Hematopoietic multipotent progenitor cell (in vitro differentiated cells): ENCODE results near the gene BAHCC1. TPM values are rescaled to one million over a fixed set of nuclear protein-coding genes. Genes with fewer than 3 reads are reported as not detected.
A peak's percentile ranks its signal among the peaks of the same experiment; 100 is the strongest.

Experiments used
- DNase-seq, 3 donors: peaks; one replicate each; pipeline ENCODE4 v3.0.0-alpha.2; 2011 to 2015; ENCODE audit warnings: low read depth in 2 of 3, low spot score in 2 of 3
- total RNA-seq: library from RNA; depleted of rRNA; stranded (reverse); fragments of >200 nt; gene quantifications from one replicate; pipeline ENCODE4 v1.2.3, GENCODE V29; 2012

Gene BAHCC1
- total RNA-seq, 1 donor: 21.3 TPM

DNA sequence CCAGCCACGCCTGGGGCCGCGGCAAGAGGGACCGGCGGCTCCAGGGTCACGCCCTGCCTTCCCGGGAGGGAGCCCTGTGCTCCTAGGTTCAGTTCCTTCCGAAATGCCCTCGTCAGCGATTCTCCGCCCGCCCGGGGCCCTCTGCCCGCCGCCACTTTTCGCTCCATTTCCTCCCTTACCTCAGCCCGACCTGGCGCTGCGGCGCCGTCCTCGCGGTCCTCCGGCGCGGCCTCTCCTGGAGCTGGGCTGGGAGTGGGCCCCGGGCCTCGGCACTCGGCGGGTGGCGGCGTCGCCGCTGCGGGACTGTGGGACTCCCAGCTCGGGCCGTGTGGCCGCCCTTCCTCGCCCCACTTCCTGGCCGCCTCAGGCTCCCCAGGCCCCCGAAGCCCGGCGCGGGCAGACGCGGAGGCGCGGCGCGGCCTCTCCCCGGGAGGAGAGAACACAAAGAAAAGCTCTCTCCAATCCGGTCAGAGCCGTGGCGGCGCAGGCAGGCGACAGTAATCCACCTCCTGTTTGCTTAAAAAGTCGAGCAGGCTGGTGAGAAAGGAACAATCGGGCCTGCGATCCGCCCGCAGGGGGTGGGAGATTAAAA, 1.6 kb downstream of the BAHCC1 start:
- peak in 1 of 3 donors; percentile 55 for DNase-seq

DNA sequence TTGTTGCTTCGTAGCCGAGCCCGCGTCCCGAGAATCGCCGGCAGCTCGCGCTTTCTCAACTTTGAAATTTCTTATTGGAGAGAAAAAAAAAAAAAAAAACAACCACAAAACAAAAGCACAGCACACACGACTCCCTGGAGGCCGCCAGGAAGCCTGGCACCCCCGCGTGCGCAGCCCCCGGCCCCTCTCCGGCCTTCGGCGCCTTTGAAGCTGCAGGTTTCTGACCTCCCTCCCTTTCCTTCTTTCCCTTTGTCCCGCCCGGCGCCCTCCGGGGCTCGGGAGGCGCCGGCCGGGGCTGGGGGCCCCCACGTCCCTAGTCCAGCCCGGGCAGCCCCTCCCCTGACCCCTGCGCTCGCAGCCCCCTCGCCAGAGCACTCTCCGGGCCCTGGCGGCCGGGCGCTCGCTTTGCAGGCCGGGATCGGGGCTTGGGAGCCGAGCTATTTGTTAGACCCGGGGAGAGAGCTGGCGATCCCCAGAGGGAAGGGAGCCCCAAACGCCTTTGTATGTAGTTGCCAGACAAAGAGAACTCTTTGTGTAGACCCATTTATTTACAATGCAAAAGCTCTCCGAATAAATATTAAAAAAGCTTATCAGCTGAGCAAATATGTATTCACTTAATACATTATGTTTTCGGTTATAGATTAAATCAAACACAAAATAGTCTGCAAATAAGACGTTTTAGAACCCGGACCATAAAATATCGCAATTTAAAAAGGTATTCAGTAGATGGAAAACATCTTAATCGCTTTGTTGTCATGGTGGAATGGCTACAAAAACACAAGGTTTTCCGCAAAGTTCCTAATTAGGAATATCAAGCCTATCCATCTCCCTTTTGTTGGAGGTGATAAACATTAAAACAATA, 2.3 kb downstream of the BAHCC1 start:
- peak in 1 of 3 donors; percentile 57 for DNase-seq

DNA sequence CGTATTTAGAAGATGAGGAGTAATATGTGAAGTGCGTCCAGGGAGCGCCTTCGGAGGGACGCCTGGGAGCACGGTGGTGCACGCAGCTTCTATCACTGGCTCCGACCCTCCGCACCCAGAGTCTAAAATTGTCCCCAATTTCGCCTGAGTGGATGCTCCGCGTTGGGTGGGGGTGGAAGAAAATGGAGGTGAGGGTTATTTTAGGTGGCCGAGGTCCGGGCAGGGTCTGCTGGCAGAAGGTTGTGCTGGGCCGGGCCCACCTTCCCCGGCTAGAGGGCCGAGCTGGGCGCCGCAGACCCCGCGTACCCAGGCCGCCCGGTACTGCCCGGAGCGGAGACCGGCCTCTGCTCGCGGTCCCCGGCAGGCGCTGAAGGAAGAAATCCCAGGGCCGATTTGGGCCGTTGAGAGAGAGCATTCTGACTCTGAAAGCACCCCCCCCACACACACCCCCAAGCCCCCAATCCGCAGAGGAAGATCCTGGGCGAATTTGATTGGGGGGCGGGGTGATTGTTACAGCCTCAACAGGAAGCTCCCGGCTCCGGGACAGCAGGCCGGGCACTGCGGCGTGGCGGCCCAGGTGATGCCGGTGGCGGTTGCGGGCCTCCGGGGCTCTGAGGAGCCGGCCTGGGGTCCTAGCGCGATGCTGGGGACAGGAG, 3.0 kb downstream of the BAHCC1 start:
- no peak for DNase-seq

DNA sequence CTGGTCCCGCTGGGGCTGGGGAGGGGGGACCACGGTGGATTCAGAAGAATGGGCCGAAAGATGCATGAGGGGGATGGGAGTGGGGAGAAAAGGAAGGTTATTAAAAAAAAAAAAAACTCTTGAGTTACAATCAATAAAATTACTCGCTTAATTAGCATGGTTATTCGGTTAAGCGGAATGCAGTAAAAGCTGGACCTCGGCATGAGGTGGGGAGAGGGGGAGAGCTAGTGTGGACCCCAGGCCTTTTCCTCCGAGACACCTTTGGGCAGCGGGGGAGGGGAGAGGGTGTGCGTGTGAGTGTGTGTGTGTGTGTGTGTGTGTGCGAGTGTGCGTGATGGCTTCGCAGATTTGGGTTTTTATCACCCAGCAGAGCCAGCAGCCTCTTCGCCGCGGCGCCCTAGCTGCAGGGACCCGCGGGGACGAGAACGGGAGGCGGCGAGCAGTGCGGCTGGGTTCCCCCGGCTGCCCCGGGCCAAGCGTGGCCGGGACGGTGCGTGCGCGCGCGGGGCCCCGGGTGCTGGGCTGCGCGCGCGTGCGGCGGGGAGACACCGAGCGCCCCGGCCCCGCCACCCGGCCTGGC, 3.7 kb downstream of the BAHCC1 start:
- DNase-seq: no peak

DNA sequence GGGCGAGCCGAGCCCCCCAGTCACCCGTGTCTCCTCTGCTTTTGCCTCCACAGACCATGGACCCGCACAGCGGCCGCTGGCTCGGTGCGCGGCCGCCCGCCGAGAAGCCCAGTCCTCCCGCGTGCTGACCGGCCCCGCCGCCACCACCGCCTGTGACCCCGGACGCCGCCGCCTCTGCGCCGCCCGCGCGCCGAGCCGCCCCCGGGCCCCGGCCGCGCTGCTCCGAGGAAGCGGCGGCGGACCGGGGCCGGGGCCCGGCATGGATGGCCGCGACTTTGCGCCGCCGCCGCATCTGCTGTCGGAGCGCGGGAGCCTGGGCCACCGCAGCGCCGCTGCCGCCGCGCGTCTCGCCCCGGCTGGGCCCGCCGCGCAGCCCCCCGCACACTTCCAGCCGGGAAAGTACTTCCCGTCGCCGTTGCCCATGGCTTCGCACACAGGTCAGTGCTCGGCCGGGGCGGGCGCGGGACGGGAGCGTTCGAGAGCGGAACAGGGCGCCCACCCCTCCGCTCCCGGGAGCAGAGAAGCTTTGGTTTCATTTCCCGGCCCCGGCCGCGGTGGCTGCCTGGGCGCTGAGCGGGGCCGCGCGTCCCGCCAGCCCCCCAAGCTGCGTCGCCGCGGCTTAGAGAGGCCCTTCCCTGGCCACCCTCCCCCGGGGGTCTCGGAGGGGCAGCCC, 4.4 kb downstream of the BAHCC1 start:
- DNase-seq: no peak

DNA sequence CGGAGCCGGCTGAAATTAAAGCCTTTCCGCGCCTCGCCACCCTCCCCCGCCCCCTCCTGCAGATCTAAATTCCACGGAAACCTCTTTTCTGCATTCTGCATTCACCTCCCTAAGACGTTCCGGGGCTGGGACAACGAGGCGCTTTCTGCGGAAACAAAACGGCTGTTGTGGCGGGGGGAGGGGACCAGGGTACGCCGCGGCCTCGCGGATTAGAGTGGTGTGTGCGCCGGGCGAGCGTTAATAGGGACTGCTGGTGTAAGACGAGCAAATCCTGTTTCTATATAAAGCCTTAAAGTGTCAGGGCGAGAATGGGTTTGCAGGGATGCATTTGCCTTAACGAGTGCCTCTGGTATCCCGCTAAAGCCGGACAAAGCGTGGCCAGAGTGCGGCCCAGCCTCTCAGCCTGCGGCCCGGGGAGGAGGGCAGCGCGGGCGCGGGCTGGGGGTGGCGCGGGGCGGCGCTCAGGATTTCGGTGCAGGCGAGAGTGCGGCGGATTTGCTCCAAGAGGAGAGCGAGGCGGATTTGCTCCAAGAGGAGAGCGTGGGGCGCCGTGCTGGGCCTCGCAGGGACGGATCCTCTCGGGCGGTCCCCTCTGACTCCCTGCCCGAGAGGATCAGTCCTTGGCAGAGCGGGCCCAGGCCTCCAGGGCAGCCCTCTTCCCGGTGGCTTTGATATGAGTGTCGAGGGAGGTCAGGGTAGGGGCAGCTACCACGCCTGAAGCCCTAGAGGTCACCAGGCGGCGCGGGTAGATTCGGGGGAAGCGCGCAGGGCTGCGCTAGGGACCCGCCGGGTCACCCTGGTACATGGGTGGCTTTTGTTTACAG, 5.1 kb downstream of the BAHCC1 start:
- peak in 1 of 3 donors; percentile 43 for DNase-seq

DNA sequence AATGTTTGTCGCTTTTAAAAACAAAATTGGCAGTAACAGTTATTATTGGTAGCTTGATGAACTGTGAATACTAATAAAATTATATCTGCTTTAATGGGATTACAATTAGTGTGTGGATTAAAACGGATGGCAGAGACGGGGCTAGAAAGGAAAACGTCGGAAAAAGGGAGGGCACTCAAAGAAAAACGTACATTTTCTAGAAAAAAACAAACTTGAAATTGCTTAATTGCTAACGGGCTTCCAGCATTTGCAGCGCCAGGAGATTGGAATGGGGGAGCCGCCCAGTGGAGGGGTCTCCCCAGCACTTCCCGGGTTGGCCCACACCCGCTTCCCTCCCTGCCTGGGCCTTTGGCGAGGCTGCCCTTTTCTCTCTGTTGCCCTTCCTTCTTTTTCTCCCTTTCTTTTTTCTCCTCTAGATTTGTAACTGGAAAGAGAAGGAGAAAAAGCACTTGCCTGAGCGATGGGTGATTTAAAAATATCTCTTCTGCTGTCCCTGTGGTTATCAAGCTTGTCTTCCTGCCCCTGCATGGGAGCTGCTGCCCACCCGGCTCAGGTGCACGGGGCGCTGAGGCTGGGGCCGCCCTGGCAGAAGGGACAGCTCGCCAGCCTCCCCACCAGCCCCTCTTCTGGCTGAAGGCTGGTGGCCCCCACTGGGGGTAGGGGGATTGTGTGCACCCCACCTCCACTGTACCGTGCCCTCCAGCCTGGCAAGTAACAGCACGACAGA, 5.9 kb downstream of the BAHCC1 start:
- DNase-seq: no peak

DNA sequence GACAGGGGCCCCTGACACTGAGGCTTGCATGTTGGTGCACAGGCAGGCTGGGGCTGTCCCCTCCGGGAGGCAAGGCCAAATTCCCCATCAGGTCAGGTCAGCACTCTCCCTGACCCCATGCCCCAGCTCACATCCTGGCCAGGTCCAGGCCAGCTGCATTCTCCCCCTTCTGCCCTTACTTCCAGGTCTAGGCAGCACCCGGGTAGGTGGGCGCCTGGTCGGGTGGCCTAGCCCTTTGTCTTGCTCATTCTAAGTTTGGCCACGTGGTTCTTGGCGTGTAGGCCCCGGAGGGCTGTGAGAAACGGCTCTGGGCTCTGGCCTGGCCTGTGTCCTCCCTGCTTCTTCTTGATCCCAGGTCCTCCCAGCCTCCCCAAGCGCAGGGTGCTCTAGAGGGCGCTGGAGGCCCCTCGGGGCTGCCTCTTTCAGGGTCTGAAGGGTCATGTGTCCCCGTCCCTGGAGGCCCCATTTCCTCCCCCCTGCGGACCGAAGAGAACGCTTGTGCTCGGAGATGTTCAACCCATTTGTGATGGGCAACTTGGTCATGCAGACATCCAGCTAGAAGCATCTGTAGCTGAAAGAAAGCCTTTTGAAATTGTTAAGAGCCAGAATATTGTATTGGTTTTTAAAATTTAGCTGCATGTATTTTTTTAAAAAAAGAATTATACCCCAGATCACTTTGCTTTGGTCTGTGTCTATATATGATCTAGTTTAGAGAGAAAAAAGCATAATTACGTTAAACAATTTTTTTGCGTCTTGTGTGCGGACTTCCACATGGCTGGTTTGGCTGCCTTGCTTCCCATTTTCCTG, 6.7 kb downstream of the BAHCC1 start:
- DNase-seq: peak in 2 of 3 donors; percentile 64 to 72

DNA sequence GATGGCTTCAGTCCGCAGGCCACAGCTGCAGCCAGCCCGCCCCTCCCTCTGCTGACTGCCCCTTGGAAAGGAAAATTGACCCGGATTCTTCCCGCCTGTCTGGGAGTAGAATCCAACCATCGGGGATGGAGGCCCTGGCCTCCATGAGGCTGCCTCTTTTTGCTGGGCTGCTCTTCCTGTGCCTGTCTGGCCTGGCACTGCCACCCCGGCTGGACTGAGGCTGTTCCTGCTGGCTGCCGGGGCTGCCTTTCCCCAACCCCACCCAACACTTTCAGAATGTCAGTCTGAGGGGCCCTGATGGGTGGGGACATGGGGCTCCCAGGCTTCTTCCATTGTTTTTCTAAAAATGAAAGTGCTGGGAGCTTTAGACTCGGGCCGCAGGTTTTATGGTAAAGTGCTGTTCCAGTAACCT, 7.3 kb downstream of the BAHCC1 start:
- no peak for DNase-seq

DNA sequence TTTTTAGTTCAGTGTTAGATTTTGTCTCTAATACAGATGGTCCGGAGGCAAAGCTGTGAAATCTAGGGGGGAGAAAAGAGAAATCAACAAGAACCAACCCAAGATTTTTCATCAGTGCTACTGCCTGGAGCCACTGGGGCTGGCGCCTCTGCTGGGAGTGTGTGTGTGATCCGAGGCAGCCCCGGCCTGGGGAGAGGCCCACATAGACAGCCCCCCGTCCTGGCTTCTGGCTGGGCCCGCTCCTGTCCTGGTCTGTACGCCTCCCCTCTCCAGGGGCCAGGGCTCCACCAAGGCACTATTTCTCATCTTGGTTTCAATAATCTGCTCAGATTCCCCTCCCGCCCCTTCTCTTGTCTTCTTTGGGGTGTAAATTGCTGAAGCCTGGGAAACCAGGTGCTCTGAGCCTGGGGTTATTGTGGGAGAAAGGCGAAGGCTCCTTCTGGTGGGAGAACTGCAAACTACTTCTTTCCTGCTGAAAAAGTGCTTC, 7.8 kb downstream of the BAHCC1 start:
- no peak for DNase-seq

DNA sequence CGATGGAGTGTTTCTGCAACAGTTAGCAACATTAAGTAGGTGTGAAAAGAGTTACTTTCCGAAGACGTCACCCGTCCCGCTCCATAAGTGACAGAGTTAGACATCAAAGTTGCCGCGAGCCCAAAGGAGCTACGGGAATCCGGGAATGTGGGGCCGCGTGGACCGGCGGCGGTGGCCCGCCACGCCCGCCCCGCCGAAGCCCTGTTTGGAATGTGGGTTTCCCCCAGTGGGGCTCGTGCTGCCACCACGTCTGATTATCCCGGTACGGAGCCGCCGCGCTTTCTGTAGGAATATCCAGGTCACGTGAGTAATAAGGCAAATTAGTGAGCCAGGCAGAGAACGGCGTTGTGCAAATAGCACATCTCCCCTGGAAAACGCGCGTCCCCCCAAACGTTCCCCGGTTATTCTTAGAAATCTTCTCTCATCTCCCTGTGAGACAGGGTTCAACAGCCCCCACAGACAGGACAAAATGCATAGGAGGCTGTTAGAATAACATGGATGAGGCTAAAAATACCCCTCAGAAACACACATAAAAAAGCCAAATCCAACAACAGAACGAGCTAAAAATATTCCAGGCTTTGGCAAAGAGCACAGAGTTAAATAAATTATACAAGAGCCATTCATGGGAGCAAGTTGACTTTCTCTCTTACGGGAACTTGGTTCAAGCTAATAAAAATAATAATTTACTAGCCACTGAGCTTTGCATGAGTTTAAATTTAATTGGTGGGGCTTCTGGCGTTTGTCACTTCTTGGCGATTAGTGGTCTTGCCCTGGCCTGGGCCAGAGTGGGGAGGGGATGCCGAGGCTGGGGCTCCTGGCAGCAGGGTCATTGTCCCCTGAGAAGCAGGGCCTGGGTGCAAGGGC, 8.6 kb downstream of the BAHCC1 start:
- DNase-seq: no peak

DNA sequence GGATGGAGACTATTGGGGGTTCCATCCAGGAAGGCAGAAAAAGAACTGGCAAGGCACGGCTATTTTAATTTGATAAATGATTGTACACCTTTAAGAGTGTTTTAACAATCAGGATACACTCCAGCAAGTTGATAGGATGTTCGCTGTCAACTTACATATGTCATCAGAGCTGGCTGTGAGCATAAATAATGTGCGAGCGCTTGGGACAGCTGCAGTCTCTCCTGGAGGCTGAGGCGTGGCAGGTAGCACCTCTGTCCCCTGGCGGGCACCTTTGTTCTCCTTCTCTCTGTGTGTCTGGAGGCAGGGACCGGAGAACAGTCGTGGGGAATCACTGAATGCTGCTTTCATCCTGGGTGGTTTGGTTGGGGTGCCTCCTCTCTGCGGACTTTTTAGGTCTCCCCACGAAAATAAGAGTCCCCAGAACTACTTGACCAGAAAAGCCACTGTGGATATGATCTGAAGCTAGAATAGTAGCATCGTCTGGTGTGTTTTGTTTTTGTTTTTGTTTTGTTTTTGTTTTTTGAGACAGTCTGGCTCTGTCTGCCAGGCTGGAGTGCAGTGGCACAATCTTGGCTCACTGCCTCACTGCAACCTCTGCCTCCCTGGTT, 9.4 kb downstream of the BAHCC1 start:
- no peak for DNase-seq

DNA sequence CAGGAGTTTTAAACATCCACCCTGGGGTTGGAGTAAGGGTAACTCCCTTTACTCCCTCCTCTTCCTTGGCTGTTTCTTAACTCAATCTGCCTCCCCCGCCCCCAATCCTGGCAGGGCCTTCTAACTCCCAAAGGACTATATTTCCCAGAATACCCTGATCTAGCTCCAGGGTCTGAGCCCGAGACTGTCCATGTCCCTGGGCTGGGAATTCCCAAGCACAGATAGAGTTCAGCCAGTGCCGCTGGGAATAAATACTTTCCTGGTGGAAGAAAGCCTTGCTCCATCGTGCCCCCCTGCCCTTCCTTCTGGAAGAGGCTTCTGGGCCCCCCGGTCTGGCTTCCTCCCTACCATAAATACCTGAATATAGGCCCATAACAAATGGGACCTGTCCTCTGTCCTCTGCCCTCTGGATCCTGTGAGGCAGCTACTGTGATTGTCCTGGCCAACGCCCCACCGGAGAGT, 10.2 kb downstream of the BAHCC1 start:
- no peak for DNase-seq

DNA sequence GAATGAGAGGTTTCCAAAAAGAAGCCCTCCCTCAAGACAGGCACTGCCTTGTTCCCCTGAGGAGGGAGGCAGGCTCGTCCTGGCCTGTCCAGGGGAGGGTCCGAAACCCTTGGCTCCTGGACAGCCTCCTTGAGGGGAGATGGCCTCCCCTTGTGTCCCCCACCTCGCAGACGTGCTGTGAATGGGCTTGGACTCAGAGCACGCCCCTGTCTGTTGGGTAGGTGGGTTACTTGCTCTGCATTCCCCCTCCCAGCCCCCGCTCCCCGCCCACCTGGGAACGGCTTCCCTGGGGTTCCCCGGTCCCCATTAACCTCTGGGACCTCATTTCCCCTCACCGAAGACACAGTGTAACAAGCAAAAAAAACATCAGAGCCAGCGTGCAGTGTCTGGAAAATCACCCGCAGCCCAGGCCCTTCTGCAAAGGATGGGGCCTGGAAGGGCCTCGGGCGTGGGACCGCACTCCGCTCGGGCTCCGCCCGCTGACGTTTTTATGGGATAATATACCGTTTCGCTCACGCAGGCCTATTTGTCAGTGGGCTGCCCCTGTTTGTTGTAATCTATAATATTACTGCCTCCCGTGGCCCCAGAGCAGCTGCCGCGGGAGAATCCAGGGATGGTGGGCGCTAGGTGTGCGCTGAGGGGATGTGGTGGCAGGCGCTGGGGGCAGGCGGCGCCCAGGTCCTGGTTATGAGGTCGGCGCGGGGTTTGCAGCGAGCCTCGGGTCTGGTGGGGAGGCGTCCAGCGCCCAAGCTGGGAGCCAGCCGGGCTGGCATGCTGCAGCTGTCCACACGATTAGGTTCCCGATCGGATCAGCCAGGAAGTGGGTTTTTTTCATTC, 11.1 kb downstream of the BAHCC1 start:
- DNase-seq: no peak

DNA sequence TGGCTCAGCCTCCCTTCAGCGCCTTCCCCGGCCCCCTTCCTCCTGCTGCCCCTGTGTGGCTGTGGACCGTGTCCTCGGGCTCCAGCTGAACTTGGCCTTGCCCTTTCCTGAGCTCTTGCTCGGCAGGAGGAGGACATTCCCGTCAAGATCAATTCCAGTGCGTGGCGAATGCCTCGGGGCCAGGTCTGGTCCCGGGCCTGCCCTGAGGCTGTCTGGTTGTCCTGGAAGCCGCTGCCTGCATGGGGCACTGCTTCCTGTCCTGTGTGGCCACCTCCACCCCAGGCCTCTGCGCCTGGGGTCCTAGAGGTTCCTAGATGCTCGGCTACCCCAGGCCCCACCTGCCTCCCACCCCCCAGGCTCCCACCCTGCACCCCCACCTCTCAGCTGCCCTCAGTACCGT, 12.8 kb downstream of the BAHCC1 start:
- DNase-seq: no peak
